Activated naive CD8-positive, alpha-beta T cell treated with anti-CD3 and anti-CD28 coated beads, Interleukin-2, amount 50 U/mL, for 24 hours (primary cell): Measurements from ENCODE around the gene ELN.
"Not testable (repeated sequence)": the region's sequence is repeated elsewhere in the genome, so short reads cannot be mapped to it uniquely, and the experiment has no call there.

ENCODE experiments used
- ATAC-seq: fragments of 150-1000 bp; cut with Tn5 transposase; one replicate; pipeline ENCODE4 v1.10.0; 2021
- DNase-seq: peaks from one replicate; pipeline ENCODE4 v3.0.0; 2021
- H3K27ac Mint-ChIP-seq: one replicate; pipeline ENCODE4 v1.8.0; 2021; ENCODE audit warnings: mild to moderate bottlenecking, mixed read lengths
- H3K27me3 Mint-ChIP-seq: one replicate; pipeline ENCODE4 v1.8.0; 2021; ENCODE audit warnings: mixed read lengths
- H3K36me3 Mint-ChIP-seq: one replicate; pipeline ENCODE4 v1.8.0; 2021; ENCODE audit warnings: low read depth, mixed read lengths
- H3K4me1 Mint-ChIP-seq: one replicate; pipeline ENCODE4 v1.8.0; 2021; ENCODE audit warnings: mixed read lengths
- H3K4me3 Mint-ChIP-seq: one replicate; pipeline ENCODE4 v1.8.0; 2021; ENCODE audit warnings: mild to moderate bottlenecking, moderate library complexity, mixed read lengths
- H3K9me3 Mint-ChIP-seq: one replicate; pipeline ENCODE4 v1.8.0; 2021; ENCODE audit warnings: mixed read lengths

The ELN gene

GRCh38 chr7:74010407-74010806, 17.6 kb upstream of the ELN start:
- Mint-ChIP-seq H3K4me1 (no peaks in the 10 kb centered on the region), H3K36me3 (no peaks in the 10 kb centered on the region), H3K27me3 (no peaks in the 10 kb centered on the region), H3K9me3 (no peaks in the 10 kb centered on the region), H3K4me3 (no peak overlapping the region), H3K27ac (no peak overlapping the region)
- DNase-seq (no peak), ATAC-seq (no peak)

GRCh38 chr7:74011421-74011820, 16.6 kb upstream of the ELN start:
- ATAC-seq, H3K27me3 Mint-ChIP-seq, H3K4me1 Mint-ChIP-seq, H3K4me3 Mint-ChIP-seq, H3K9me3 Mint-ChIP-seq, H3K36me3 Mint-ChIP-seq, DNase-seq, H3K27ac Mint-ChIP-seq: not testable (repeated sequence)

- no peaks in the 10 kb centered on the region for H3K27me3 Mint-ChIP-seq
- no peak overlapping the region for H3K27ac Mint-ChIP-seq
- DNase-seq (no peak), ATAC-seq (peak; percentile 35)
- H3K36me3 Mint-ChIP-seq: no peaks in the 10 kb centered on the region
- no peaks in the 10 kb centered on the region for H3K4me1 Mint-ChIP-seq
- no peak overlapping the region for H3K4me3 Mint-ChIP-seq
- H3K9me3 Mint-ChIP-seq: no peaks in the 10 kb centered on the region
Measured at GRCh38 chr7:74012842-74013249, 15.1 kb upstream of the ELN start.

DNA sequence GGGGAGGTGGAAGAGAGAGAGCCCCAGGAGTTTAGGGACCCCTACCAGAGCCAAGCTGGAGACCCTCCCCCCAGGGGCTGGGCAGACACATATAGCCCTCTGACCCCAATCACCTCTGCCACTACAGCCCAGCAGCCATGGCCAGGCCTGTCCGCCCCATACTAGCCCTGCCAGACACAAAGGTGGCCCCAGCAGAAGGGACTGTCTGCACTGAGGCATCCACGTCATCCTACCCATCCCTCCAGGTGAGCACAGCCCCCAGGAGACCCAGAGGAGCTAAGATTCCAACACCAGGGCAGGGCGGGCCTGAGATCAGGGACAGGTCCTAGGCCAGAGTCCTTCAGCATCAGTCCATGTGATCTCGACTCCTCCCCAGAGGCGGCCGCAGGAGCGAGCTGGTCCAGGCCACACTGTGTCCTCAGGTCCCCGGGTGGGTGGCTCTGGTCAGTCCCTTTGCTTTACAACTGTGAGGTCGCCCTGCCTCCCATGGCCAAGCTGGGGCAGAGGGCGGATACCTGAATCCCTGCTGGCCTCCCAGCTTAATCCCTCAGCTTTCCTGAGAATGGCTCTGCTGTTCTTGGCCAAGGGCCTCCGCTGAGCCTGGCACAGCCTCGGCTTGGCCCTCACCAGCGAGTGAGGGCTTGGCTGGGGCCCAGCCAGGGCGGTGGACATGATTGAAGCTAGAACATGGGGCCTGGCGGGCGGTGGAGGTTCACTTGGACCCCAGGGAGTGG, 14.3 kb upstream of the ELN start:
- no peaks in the 10 kb centered on the region for H3K4me1 Mint-ChIP-seq
- no peak for ATAC-seq

DNA sequence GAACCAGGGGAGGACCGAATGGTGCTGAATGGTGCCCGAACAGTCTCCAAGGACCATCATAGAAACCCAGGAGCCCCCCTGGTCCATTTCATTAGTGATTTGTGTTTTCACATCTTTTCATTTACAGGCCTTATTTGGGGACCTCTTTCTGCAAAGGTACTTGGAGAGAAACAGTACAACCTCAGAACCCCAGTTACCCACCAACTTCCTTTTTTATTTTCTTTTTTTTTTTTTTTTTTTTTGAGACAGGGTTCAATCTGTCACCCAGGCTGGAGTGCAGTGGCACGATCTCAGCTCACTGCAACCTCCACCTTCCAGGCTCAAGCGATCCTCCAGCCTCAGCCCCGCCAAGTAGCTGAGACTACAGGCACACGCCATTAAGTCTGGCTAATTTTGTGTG, 13.0 kb upstream of the ELN start:
- H3K27me3 Mint-ChIP-seq: peaks cover 5% of the 10 kb centered on the region
- H3K4me1 Mint-ChIP-seq: no peaks in the 10 kb centered on the region
- no peak overlapping the region for H3K4me3 Mint-ChIP-seq
- no peaks in the 10 kb centered on the region for H3K36me3 Mint-ChIP-seq
- H3K27ac Mint-ChIP-seq: no peak overlapping the region
- DNase-seq (no peak), ATAC-seq (no peak)
- H3K9me3 Mint-ChIP-seq: no peaks in the 10 kb centered on the region

More for the DNA sequence above, 14.3 kb upstream of the ELN start:
- Mint-ChIP-seq H3K27ac (no peak overlapping the region), H3K9me3 (no peaks in the 10 kb centered on the region), H3K27me3 (peaks cover 5% of the 10 kb centered on the region), H3K36me3 (no peaks in the 10 kb centered on the region), H3K4me3 (no peak overlapping the region)
- DNase-seq: no peak

- no peak for ATAC-seq
- Mint-ChIP-seq H3K9me3 (no peaks in the 10 kb centered on the region), H3K4me1 (no peaks in the 10 kb centered on the region), H3K4me3 (no peak overlapping the region), H3K27ac (no peak overlapping the region), H3K27me3 (peaks cover 5% of the 10 kb centered on the region), H3K36me3 (no peaks in the 10 kb centered on the region)
- no peak for DNase-seq
Measured at GRCh38 chr7:74015670-74016069, 12.3 kb upstream of the ELN start.

DNA sequence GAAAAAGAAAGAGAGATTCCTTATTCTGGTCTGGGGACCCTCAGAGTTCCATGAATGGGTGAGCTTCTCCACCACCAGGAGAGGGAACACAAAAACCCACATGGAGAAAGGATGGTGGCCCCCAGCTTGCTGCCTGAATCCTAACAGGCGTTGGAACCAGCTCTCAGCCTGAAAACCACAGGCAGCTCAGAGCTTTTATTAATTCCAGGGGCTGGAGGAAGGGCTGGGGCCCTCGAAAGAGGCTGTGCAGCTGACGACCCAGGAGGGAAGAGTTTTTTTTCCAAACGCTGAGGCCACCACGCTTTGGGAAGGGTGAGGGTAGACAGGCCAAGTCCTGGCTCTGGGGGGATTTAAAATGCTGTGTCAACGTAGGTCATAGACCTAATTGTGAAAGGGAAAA, 10.8 kb upstream of the ELN start:
- H3K4me3 Mint-ChIP-seq: no peak overlapping the region

DNA sequence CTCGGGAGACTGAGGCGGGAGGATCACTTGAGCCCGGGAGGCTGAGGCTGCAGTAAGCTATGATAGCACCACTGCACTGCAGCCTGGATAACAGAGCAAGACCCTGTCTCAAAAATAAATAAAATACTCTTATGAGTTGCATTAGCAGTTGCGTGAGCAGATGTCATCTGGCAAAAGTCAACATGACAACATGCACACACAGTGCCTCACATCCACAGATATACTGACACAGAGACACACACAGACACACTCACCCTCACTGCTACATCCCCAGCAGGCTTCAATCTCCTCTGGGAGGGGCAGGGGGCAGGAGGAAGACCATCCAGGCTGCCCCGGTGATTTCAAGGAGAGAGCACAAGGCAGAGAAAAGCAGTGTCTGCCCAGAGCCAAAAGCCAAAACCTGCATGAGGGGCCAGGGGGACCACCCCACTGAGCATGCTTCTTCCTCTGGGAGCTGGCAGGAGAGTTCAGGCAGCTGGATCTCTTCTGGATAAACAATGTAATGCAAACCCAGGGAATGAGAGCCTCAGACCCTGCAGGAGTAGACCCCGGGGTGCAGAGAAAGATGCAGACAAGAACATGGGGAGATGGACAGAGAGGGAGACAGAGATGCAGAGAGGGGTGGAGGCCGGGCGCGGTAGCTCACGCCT, 9.6 kb upstream of the ELN start:
- no peak for DNase-seq
- no peak overlapping the region for H3K27ac Mint-ChIP-seq

More for the DNA sequence above, 10.8 kb upstream of the ELN start:
- Mint-ChIP-seq H3K27me3 (peaks cover 7% of the 10 kb centered on the region), H3K4me1 (no peaks in the 10 kb centered on the region), H3K27ac (no peak overlapping the region), H3K9me3 (no peaks in the 10 kb centered on the region), H3K36me3 (no peaks in the 10 kb centered on the region)
- DNase-seq (no peak), ATAC-seq (no peak)

GRCh38 chr7:74019149-74019548, 8.8 kb upstream of the ELN start:
- DNase-seq: no peak
- Mint-ChIP-seq H3K9me3 (no peaks in the 10 kb centered on the region), H3K36me3 (no peaks in the 10 kb centered on the region), H3K4me3 (no peak overlapping the region), H3K4me1 (no peaks in the 10 kb centered on the region), H3K27ac (no peak overlapping the region), H3K27me3 (peaks cover 13% of the 10 kb centered on the region)
- ATAC-seq: no peak

More for the DNA sequence above, 9.6 kb upstream of the ELN start:
- Mint-ChIP-seq H3K9me3 (no peaks in the 10 kb centered on the region), H3K4me1 (no peaks in the 10 kb centered on the region), H3K36me3 (no peaks in the 10 kb centered on the region), H3K4me3 (no peak overlapping the region), H3K27me3 (peaks cover 9% of the 10 kb centered on the region)
- no peak for ATAC-seq

GRCh38 chr7:74020390-74020789, 7.6 kb upstream of the ELN start:
- Mint-ChIP-seq H3K27ac (no peak overlapping the region), H3K4me3 (no peak overlapping the region), H3K36me3 (no peaks in the 10 kb centered on the region), H3K4me1 (no peaks in the 10 kb centered on the region), H3K9me3 (no peaks in the 10 kb centered on the region), H3K27me3 (peaks cover 21% of the 10 kb centered on the region)
- ATAC-seq (no peak), DNase-seq (no peak)

- Mint-ChIP-seq H3K27ac (no peak overlapping the region), H3K27me3 (peaks cover 34% of the 10 kb centered on the region), H3K36me3 (no peaks in the 10 kb centered on the region), H3K4me1 (peaks cover 3% of the 10 kb centered on the region), H3K4me3 (no peak overlapping the region), H3K9me3 (no peaks in the 10 kb centered on the region)
- DNase-seq: no peak
- ATAC-seq: no peak
Measured at GRCh38 chr7:74021546-74022320, 6.2 kb upstream of the ELN start.

- DNase-seq (no peak), ATAC-seq (no peak)
- Mint-ChIP-seq H3K27ac (no peak overlapping the region), H3K36me3 (no peaks in the 10 kb centered on the region), H3K4me3 (no peak overlapping the region), H3K4me1 (peaks cover 4% of the 10 kb centered on the region), H3K27me3 (peaks cover 35% of the 10 kb centered on the region), H3K9me3 (no peaks in the 10 kb centered on the region)
Measured at GRCh38 chr7:74022507-74022906, 5.5 kb upstream of the ELN start.

GRCh38 chr7:74023092-74023536, 4.9 kb upstream of the ELN start:
- no peaks in the 10 kb centered on the region for H3K36me3 Mint-ChIP-seq
- ATAC-seq (no peak), DNase-seq (no peak)

GRCh38 chr7:74023786-74024185, 4.2 kb upstream of the ELN start:
- no peak overlapping the region for H3K27ac Mint-ChIP-seq
- no peaks in the 10 kb centered on the region for H3K9me3 Mint-ChIP-seq
- no peak overlapping the region for H3K4me3 Mint-ChIP-seq
- peaks cover 5% of the 10 kb centered on the region for H3K4me1 Mint-ChIP-seq
- no peaks in the 10 kb centered on the region for H3K36me3 Mint-ChIP-seq
- no peak for ATAC-seq
- peaks cover 33% of the 10 kb centered on the region for H3K27me3 Mint-ChIP-seq
- DNase-seq: no peak

More at GRCh38 chr7:74023092-74023536, 4.9 kb upstream of the ELN start:
- Mint-ChIP-seq H3K27me3 (peaks cover 35% of the 10 kb centered on the region), H3K4me3 (no peak overlapping the region), H3K9me3 (no peaks in the 10 kb centered on the region), H3K4me1 (peaks cover 4% of the 10 kb centered on the region), H3K27ac (no peak overlapping the region)

DNA sequence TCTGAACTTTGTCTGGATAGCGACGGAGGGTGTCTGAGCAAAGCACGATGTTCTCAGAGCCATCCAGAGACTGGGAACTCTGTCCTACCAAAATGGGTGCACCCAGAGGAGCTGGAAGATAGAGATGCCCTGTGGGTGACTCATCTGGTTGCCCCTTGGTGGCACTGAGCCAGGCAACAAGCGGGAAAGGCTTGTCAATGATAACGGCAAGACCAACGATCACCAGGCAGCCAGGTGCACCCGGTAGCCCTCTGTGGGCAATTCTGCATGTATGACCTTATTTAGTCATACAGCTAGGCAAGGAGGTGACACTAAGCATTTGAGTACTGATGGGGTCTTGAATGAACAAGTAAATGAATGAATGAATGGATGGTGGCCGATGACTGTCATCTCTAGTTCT, 2.8 kb upstream of the ELN start:
- DNase-seq (no peak), ATAC-seq (no peak)
- Mint-ChIP-seq H3K36me3 (no peaks in the 10 kb centered on the region), H3K4me3 (no peak overlapping the region), H3K4me1 (peaks cover 10% of the 10 kb centered on the region), H3K27ac (no peak overlapping the region), H3K27me3 (peaks cover 43% of the 10 kb centered on the region), H3K9me3 (no peaks in the 10 kb centered on the region)
